Measurements from ENCODE around the gene NDNF. TPM values are rescaled to one million over a fixed set of nuclear protein-coding genes. Genes with fewer than 3 reads are reported as not detected.

NDNF gene
- total and polyA plus RNA-seq, 2 donors (not counting 3 experiments of a cell fraction or from before 2014, with no cell fraction given) = not detected

GRCh38 chr4:121061215-121061614 is 11.1 kb downstream of the NDNF start:
- Histone ChIP-seq H4K20me1 (replicated peaks; ENCODE audit: control insufficient read depth, extremely low read depth, insufficient read depth, low read length) (no peaks in the 10 kb centered on the region), H3K27me3 (ENCODE audit: control insufficient read depth in 2 of 2, insufficient read depth in 2 of 2, low read length in 2 of 2) (peaks cover 0 to 2% of the 10 kb centered on the region in 2 experiments), H3K36me3 (ENCODE audit: control insufficient read depth in 2 of 2, extremely low read depth in 1 of 2, insufficient read depth in 2 of 2, low read length in 2 of 2) (no peaks in the 10 kb centered on the region), H3K4me1 (ENCODE audit: control insufficient read depth, extremely low read depth, insufficient read depth, low read length) (no peaks in the 10 kb centered on the region), H3K9me3 (replicated peaks; ENCODE audit: control insufficient read depth, insufficient read depth, low read length) (no peaks in the 10 kb centered on the region), H3K9ac (replicated peaks; ENCODE audit: extremely low read depth, insufficient read depth, low read length) (no peak overlapping the region), H3K27ac (ENCODE audit: insufficient read depth, low read depth, low read length) (no peak overlapping the region), H3K9me1 (replicated peaks; ENCODE audit: control insufficient read depth, extremely low read depth, insufficient read depth, low read length) (no peaks in the 10 kb centered on the region), H3K4me2 (ENCODE audit: insufficient read depth, low read length) (no peak overlapping the region), H3K4me3 (replicated peaks in 1 of 3; ENCODE audit: insufficient read depth in 1 of 3, low read depth in 1 of 3, low read length in 3 of 3) (no peak overlapping the region), H2AFZ (ENCODE audit: low read depth, low read length) (no peak overlapping the region), H3K79me2 (ENCODE audit: control insufficient read depth, insufficient read depth, low read length) (no peaks in the 10 kb centered on the region)
- CTCF ChIA-PET = interaction anchor here (1.6 kb wide), 1 partner anchor 10 kb away, joined by 5 read pairs; the partner anchor contains the start of gene NDNF
- POLR2A ChIA-PET = no interaction called here
- intact Hi-C loops (cut with micrococcal nuclease) (no loop called here), dilution Hi-C loops (cut with MboI; ENCODE audit: extremely low pct_ligation_motif_present, low sequenced_read_pairs) (no loop called here)
- BruUV-seq (replicated peaks) = no TSS peak
- TF ChIP-seq POLR2A (IDR thresholded peaks at IDR 0.05; ENCODE audit: low read depth, low read length) = no peak
- TF ChIP-seq, protein P1, sequence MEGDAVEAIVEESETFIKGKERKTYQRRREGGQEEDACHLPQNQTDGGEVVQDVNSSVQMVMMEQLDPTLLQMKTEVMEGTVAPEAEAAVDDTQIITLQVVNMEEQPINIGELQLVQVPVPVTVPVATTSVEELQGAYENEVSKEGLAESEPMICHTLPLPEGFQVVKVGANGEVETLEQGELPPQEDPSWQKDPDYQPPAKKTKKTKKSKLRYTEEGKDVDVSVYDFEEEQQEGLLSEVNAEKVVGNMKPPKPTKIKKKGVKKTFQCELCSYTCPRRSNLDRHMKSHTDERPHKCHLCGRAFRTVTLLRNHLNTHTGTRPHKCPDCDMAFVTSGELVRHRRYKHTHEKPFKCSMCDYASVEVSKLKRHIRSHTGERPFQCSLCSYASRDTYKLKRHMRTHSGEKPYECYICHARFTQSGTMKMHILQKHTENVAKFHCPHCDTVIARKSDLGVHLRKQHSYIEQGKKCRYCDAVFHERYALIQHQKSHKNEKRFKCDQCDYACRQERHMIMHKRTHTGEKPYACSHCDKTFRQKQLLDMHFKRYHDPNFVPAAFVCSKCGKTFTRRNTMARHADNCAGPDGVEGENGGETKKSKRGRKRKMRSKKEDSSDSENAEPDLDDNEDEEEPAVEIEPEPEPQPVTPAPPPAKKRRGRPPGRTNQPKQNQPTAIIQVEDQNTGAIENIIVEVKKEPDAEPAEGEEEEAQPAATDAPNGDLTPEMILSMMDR (IDR thresholded peaks at IDR 0.05; ENCODE audit: extremely low read depth in 1 of 2, insufficient read depth in 1 of 2, low read depth in 1 of 2, low read length in 2 of 2) = no peak
- no peak for TF ChIP-seq POLR2AphosphoS5 (IDR thresholded peaks at IDR 0.05; ENCODE audit: insufficient read depth, low read depth, low read length)
- no peak for TF ChIP-seq MYC (IDR thresholded peaks at IDR 0.05; ENCODE audit: low read depth, low read length)
- TF ChIP-seq JUN (IDR thresholded peaks at IDR 0.05; ENCODE audit: borderline replicate concordance, insufficient read depth, insufficient read length, low read depth) = no peak
- TF ChIP-seq MAX (IDR thresholded peaks at IDR 0.05; ENCODE audit: insufficient read depth, insufficient read length) = no peak
- no peak for TF ChIP-seq EZH2 (IDR thresholded peaks at IDR 0.05; ENCODE audit: borderline replicate concordance, low read depth, low read length, severe bottlenecking)
- no peak for TF ChIP-seq GATA2 (IDR thresholded peaks at IDR 0.05; ENCODE audit: insufficient read depth, insufficient read length, low read depth, low read length)
- no peak for TF ChIP-seq FOS (IDR thresholded peaks at IDR 0.05; ENCODE audit: borderline replicate concordance, insufficient read depth, low read length)
- FAIRE-seq (no peak), DNase-seq (ENCODE audit: low read depth, low spot score) (no peak)
